Lower lobe of right lung (tissue), 2 donors: Measurements from ENCODE around the gene MYL10. TPM values are rescaled to one million over a fixed set of nuclear protein-coding genes. Genes with fewer than 3 reads are reported as not detected.

ENCODE experiments used
- ATAC-seq, 2 donors: fragments of 200-7000 bp; cut with Tn5 transposase; one replicate each; pipeline ENCODE4 v1.9.1; 2020 to 2022; ENCODE audit warnings: mild to moderate bottlenecking in 2 of 2, moderate library complexity in 2 of 2
- DNase-seq: peaks from one replicate; pipeline ENCODE4 v3.0.0-alpha.2; 2020
- H3K27ac ChIP-seq: fragments of 200-600 bp; one replicate; pipeline ENCODE4 v1.8.0; 2022
- H3K27me3 ChIP-seq: fragments of 200-600 bp; one replicate; pipeline ENCODE4 v1.8.0; 2022; ENCODE audit warnings: low read depth
- H3K36me3 ChIP-seq: fragments of 200-600 bp; one replicate; pipeline ENCODE4 v1.8.0; 2022; ENCODE audit warnings: mild to moderate bottlenecking
- H3K4me1 ChIP-seq: fragments of 200-600 bp; one replicate; pipeline ENCODE4 v1.8.0; 2022
- H3K4me3 ChIP-seq: fragments of 200-600 bp; one replicate; pipeline ENCODE4 v1.8.0; 2022; ENCODE audit warnings: mild to moderate bottlenecking
- H3K9me3 ChIP-seq: fragments of 200-600 bp; one replicate; pipeline ENCODE4 v1.8.0; 2022
- CTCF ChIP-seq: fragments of 200-600 bp; IDR thresholded peaks from one replicate; pipeline ENCODE4 v1.8.0; 2022; ENCODE audit warnings: antibody characterized with exemption, mild to moderate bottlenecking
- intact Hi-C: fragments of 100-400 bp; cut with DNase I; formaldehyde crosslinking; loops from one replicate; pipeline ENCODE4 v1.11.0; 2022
- total RNA-seq: library from RNA; stranded (reverse); fragmentation: NEBNext Ultra II Directional; extraction: Animal tissue kit (Norgen Biotek cat#: 25700); gene quantifications from one replicate; pipeline ENCODE4 v1.2.1, GENCODE V29; 2021
- donor health status: DM: no; HTN: yes; CAD: no; lungs with severe emphysema.

The MYL10 gene
- total RNA-seq, 1 donor from 2014 or later: not detected

GRCh38 chr7:101614098-101614938 is 14.8 kb downstream of the MYL10 start:
- H3K9me3 ChIP-seq: no peaks in the 10 kb centered on the region
- DNase-seq (no peak), ATAC-seq (no peak)
- no peak overlapping the region for H3K27ac ChIP-seq
- intact Hi-C loops: no loop called here
- H3K4me3 ChIP-seq: no peak overlapping the region
- TF ChIP-seq CTCF: no peak
- peaks cover 4% of the 10 kb centered on the region for H3K27me3 ChIP-seq
- no peaks in the 10 kb centered on the region for H3K4me1 ChIP-seq
- no peaks in the 10 kb centered on the region for H3K36me3 ChIP-seq

DNA sequence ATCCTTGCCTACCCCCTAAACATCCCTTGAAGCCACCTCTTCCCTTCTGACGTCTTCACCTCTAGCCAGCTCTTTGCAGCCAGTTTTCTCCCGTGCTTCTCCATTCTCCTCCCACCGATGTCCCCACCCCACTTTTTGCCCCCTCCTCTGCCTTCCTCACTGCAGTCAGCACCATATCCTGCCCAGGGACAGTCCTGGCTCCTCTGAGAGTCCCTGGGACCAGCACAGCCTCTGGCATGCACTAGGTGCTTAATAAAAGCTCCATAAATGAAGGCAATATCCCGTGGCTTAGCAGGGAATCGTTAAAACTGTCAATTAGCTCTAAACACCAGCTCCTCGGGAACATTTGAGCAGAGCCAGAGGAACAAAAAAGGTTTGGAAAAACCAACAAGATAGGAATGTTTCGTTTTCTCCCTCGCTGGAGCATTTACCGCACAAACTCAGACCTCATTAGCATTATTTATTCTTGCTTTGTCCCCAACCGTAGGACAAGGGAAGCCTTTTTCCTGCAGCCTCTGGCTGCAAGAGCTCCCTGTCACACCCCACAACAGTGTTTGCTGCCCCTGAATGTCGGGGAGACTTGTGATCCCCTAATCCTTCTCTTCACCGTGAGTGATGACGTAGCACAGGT is 16.1 kb downstream of the MYL10 start:
- Histone ChIP-seq H3K27ac (no peak overlapping the region), H3K9me3 (no peaks in the 10 kb centered on the region), H3K4me1 (no peaks in the 10 kb centered on the region), H3K27me3 (peaks cover 4% of the 10 kb centered on the region), H3K4me3 (no peak overlapping the region), H3K36me3 (no peaks in the 10 kb centered on the region)
- intact Hi-C loops: no loop called here
- DNase-seq (no peak), ATAC-seq (no peak)
- TF ChIP-seq CTCF: no peak

DNA sequence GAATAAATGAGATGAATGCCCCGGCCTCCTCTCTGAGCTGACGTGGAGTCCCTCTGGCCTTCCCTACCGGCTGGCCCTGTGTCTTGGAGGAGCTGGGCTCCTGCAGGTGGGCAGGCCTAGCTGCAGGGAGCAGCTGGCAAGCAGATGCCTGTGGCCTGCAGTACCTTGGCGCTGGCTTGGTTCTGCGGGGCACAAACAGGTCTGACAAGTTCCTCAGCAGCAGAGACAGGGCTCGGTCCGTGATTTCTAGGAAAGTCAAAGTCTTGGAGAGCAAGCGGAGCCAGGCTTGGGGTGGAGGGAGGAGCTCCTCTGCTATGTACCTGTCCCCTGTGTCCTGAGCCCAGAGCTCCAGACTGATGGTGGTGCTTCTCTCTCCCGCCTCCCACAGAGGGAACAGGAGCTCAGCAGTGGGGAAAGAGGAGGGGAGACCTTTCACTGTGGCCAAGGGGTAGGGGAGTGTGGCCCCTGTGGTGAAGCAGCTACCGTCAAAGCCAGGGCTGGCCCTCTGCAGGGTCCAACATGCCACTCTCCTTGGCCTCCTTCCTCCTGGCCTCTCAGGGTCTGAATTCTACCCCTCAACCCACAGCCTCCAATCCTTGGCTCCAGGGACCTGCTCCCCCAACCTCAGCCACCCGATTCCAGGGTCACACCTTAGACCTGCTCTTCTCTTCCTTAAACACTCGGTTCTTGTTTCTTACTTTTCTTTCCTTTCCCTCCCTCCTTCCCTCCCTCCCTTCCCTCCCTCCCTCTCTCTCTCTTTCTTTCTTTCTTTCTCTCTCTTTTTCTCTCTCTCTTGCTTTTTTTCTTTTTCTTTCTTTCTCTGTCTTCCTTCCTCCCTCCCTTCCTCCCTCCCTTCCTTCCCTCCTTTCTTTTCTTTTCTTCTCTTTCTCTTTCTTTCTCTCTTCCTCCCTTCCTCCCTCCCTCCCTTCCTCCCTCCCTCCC is 20.1 kb downstream of the MYL10 start:
- Histone ChIP-seq H3K27me3 (peaks cover 2% of the 10 kb centered on the region), H3K4me1 (no peaks in the 10 kb centered on the region), H3K27ac (no peak overlapping the region), H3K4me3 (no peak overlapping the region), H3K9me3 (no peaks in the 10 kb centered on the region), H3K36me3 (no peaks in the 10 kb centered on the region)
- intact Hi-C loops: no loop called here
- no peak for TF ChIP-seq CTCF
- peak; percentile 80 for DNase-seq
- ATAC-seq: peak; percentile 92 to 95

DNA sequence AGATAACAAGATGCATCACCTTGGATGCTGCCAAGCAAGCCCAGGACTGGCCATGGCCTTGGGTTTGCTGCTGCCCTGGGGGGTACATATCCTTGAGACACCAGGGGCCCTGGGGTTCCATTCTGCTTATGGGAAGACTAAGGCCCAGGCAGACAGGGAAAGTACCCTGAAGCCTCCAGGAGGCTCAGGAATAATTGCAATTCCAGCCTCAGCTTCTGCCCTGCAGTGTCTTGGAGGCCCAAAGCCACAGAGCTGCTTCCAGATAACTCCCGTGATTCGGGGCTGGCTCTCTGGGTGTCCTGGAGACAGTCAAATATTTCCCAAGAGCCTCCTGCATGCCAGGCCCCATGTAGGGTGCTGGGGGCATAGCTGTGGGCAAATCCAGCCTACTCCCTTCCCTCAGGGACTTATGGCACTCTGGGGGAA is 22.6 kb downstream of the MYL10 start:
- no peaks in the 10 kb centered on the region for H3K36me3 ChIP-seq
- DNase-seq: no peak
- no peak for TF ChIP-seq CTCF
- peaks cover 3% of the 10 kb centered on the region for H3K4me1 ChIP-seq
- no peak overlapping the region for H3K4me3 ChIP-seq
- intact Hi-C loops: no loop called here
- no peak for ATAC-seq
- H3K27ac ChIP-seq: no peak overlapping the region
- H3K27me3 ChIP-seq: peaks cover 3% of the 10 kb centered on the region
- H3K9me3 ChIP-seq: no peaks in the 10 kb centered on the region
